Neuronal stem cell (in vitro differentiated cells): Measurements from ENCODE around the gene TSHZ1.

ENCODE experiments used
- DNase-seq: peaks from one replicate; pipeline ENCODE4 v3.0.0-alpha.2; 2013; ENCODE audit warnings: low spot score
- H2AFZ ChIP-seq: one replicate; pipeline ENCODE4 v1.6.1; 2013; ENCODE audit warnings: mild to moderate bottlenecking, low read length, inconsistent platforms
- H2AK5ac ChIP-seq: 2 replicates; pipeline ENCODE4 v1.6.1; 2013; ENCODE audit warnings: low read depth, mild to moderate bottlenecking, inconsistent platforms, low read length, moderate library complexity, mixed read lengths
- H2BK120ac ChIP-seq: 2 replicates; pipeline ENCODE4 v1.6.1; 2013; ENCODE audit warnings: low read depth, mild to moderate bottlenecking, inconsistent platforms, low read length, moderate library complexity, mixed read lengths
- H2BK12ac ChIP-seq: one replicate; pipeline ENCODE4 v1.6.1; 2013; ENCODE audit warnings: low read length, inconsistent platforms
- H2BK15ac ChIP-seq: 2 replicates; pipeline ENCODE4 v1.6.1; 2013; ENCODE audit warnings: mild to moderate bottlenecking, low read length, inconsistent platforms, mixed read lengths
- H2BK5ac ChIP-seq: one replicate; pipeline ENCODE4 v1.6.1; 2013; ENCODE audit warnings: inconsistent platforms, mild to moderate bottlenecking, low read length, moderate library complexity
- H3K14ac ChIP-seq: one replicate; pipeline ENCODE4 v1.6.1; 2013; ENCODE audit warnings: low read length, inconsistent platforms
- H3K18ac ChIP-seq: 2 replicates; pipeline ENCODE4 v1.6.1; 2013; ENCODE audit warnings: low read length, inconsistent platforms
- H3K23ac ChIP-seq: 2 replicates; pipeline ENCODE4 v1.6.1; 2013; ENCODE audit warnings: low read depth, mild to moderate bottlenecking, mixed read lengths, low read length, inconsistent platforms; ENCODE audit not compliant: poor library complexity
- H3K27ac ChIP-seq: replicated peaks from 3 replicates; pipeline ENCODE4 v1.5.1; 2013; ENCODE audit warnings: low read length, inconsistent platforms
- H3K27me3 ChIP-seq, 3 experiments: 2 replicates each; pipeline ENCODE4 v1.6.1; 2013; ENCODE audit warnings: low read length in 3 of 3, mild to moderate bottlenecking in 2 of 3, inconsistent platforms in 1 of 3, low read depth in 1 of 3, mixed read lengths in 1 of 3, moderate library complexity in 1 of 3; ENCODE audit not compliant: control insufficient read depth in 3 of 3, insufficient read depth in 3 of 3
- H3K36me3 ChIP-seq, 2 donors: replicated peaks in 1 of 2; 2 replicates each; pipeline ENCODE4 v1.6.1; 2013; ENCODE audit warnings: low read length in 2 of 2; ENCODE audit not compliant: control insufficient read depth in 2 of 2, insufficient read depth in 2 of 2
- H3K4ac ChIP-seq: 2 replicates; pipeline ENCODE4 v1.6.1; 2013; ENCODE audit warnings: inconsistent platforms, mild to moderate bottlenecking, low read length, moderate library complexity
- H3K4me1 ChIP-seq, 2 donors: 1 replicate in 1 of 2; 2 replicates in 1 of 2; pipeline ENCODE4 v1.6.1; 2013; ENCODE audit warnings: low read length in 2 of 2, low read depth in 1 of 2; ENCODE audit not compliant: control insufficient read depth in 2 of 2, insufficient read depth in 1 of 2
- H3K4me2 ChIP-seq: one replicate; pipeline ENCODE4 v1.6.1; 2013; ENCODE audit warnings: mild to moderate bottlenecking, low read length, inconsistent platforms; ENCODE audit not compliant: insufficient read depth, poor library complexity, severe bottlenecking
- H3K4me3 ChIP-seq, 2 donors: 2 replicates each; pipeline ENCODE4 v1.5.1; 2013; ENCODE audit warnings: low read length in 2 of 2, mild to moderate bottlenecking in 2 of 2, inconsistent platforms in 1 of 2, moderate library complexity in 1 of 2
- H3K79me1 ChIP-seq: one replicate; pipeline ENCODE4 v1.6.1; 2013; ENCODE audit warnings: low read depth, mild to moderate bottlenecking, inconsistent platforms, low read length, moderate library complexity
- H3K9ac ChIP-seq: one replicate; pipeline ENCODE4 v1.6.1; 2013; ENCODE audit warnings: mild to moderate bottlenecking, low read depth, low read length, inconsistent platforms; ENCODE audit not compliant: poor library complexity
- H3K9me3 ChIP-seq, 2 donors: replicated peaks in 1 of 2; 2 replicates each; pipeline versions ENCODE3 to v1.6.1; 2013; ENCODE audit warnings: low read length in 2 of 2, mild to moderate bottlenecking in 2 of 2, inconsistent platforms in 1 of 2, low read depth in 1 of 2, mixed read lengths in 1 of 2, moderate library complexity in 1 of 2; ENCODE audit not compliant: control insufficient read depth in 2 of 2, insufficient read depth in 1 of 2
- H4K8ac ChIP-seq: one replicate; pipeline ENCODE4 v1.6.1; 2013; ENCODE audit warnings: low read depth, mild to moderate bottlenecking, inconsistent platforms, low read length, moderate library complexity
- H4K91ac ChIP-seq: one replicate; pipeline ENCODE4 v1.6.1; 2013; ENCODE audit warnings: low read length, low read depth, mild to moderate bottlenecking, inconsistent platforms; ENCODE audit not compliant: poor library complexity
- WGBS, 2 donors: extraction: QIAGEN DNeasy Blood & Tissue Kit; methylation state at CpG; one replicate each; pipeline ENCODE4 v1.1.7; 2013; ENCODE audit warnings: missing lambda C conversion rate in 2 of 2, mixed read lengths in 1 of 2; ENCODE audit not compliant: insufficient read length in 2 of 2, insufficient replicate concordance in 1 of 2; ENCODE audit errors: extremely low coverage in 2 of 2; 5-methylcytosine and 5-hydroxymethylcytosine counted together

TSHZ1 gene

GRCh38 chr18:75200605-75201280 is 9.9 kb upstream of the TSHZ1 start:
- Histone ChIP-seq H2AFZ (no peak overlapping the region), H2BK15ac (no peak overlapping the region), H2BK5ac (no peak overlapping the region), H3K14ac (no peak overlapping the region), H2BK120ac (no peak overlapping the region), H3K4me1 (peaks cover 4 to 5% of the 10 kb centered on the region in 2 donors), H3K18ac (no peak overlapping the region), H3K4ac (no peak overlapping the region), H3K23ac (no peak overlapping the region), H3K36me3 (peaks cover 0 to 29% of the 10 kb centered on the region in 2 donors), H4K8ac (no peak overlapping the region), H3K27me3 (peaks cover 0 to 27% (median 17%) of the 10 kb centered on the region in 3 experiments), H2BK12ac (no peak overlapping the region), H3K9me3 (no peaks in the 10 kb centered on the region), H3K9ac (no peak overlapping the region), H3K79me1 (peaks cover 4% of the 10 kb centered on the region), H3K4me2 (no peak overlapping the region), H3K4me3 (no peak overlapping the region), H4K91ac (no peak overlapping the region), H2AK5ac (no peak overlapping the region), H3K27ac (no peak overlapping the region)
- no CpG with 5 or more reads among the region's 7 CpGs for WGBS, 2 donors
- DNase-seq: no peak

- Histone ChIP-seq H3K9me3 (no peaks in the 10 kb centered on the region), H3K18ac (no peak overlapping the region), H3K27me3 (peaks cover 0 to 34% (median 18%) of the 10 kb centered on the region in 3 experiments), H3K23ac (no peak overlapping the region), H2BK5ac (no peak overlapping the region), H3K4ac (no peak overlapping the region), H2AK5ac (no peak overlapping the region), H3K9ac (no peak overlapping the region), H3K4me3 (no peak overlapping the region), H4K8ac (no peak overlapping the region), H2BK15ac (no peak overlapping the region), H2AFZ (no peak overlapping the region), H4K91ac (no peak overlapping the region), H3K36me3 (peaks cover 0 to 29% of the 10 kb centered on the region in 2 donors), H2BK12ac (no peak overlapping the region), H2BK120ac (no peak overlapping the region), H3K14ac (no peak overlapping the region), H3K27ac (no peak overlapping the region), H3K4me2 (no peak overlapping the region), H3K4me1 (peaks cover 5 to 8% of the 10 kb centered on the region in 2 donors), H3K79me1 (peaks cover 4% of the 10 kb centered on the region)
- WGBS, 2 donors: no CpG with 5 or more reads among the region's 18 CpGs
- DNase-seq: no peak
Observed at GRCh38 chr18:75201282-75202270, 9.0 kb upstream of the TSHZ1 start.

- no peak overlapping the region for H2AFZ ChIP-seq
- no peak for DNase-seq
- no peak overlapping the region for H4K91ac ChIP-seq
- H3K27ac ChIP-seq: no peak overlapping the region
- no peak overlapping the region for H3K4me2 ChIP-seq
- H3K23ac ChIP-seq: no peak overlapping the region
- H3K18ac ChIP-seq: no peak overlapping the region
- no peak overlapping the region for H2BK12ac ChIP-seq
- H3K4ac ChIP-seq: no peak overlapping the region
- no peak overlapping the region for H2AK5ac ChIP-seq
- H3K14ac ChIP-seq: no peak overlapping the region
- peaks cover 7 to 16% of the 10 kb centered on the region in 2 donors for H3K4me1 ChIP-seq
- no peak overlapping the region for H3K4me3 ChIP-seq
- no peak overlapping the region for H4K8ac ChIP-seq
- no peaks in the 10 kb centered on the region for H3K9me3 ChIP-seq
- H3K27me3 ChIP-seq: peaks cover 0 to 47% (median 23%) of the 10 kb centered on the region in 3 experiments
- H3K9ac ChIP-seq: no peak overlapping the region
- H2BK120ac ChIP-seq: no peak overlapping the region
- no peak overlapping the region for H2BK15ac ChIP-seq
- H2BK5ac ChIP-seq: no peak overlapping the region
- no CpG with 5 or more reads among the region's 6 CpGs for WGBS, 2 donors
- H3K79me1 ChIP-seq: peaks cover 4% of the 10 kb centered on the region
- H3K36me3 ChIP-seq: peaks cover 0 to 29% of the 10 kb centered on the region in 2 donors
Observed at GRCh38 chr18:75202696-75203365, 7.8 kb upstream of the TSHZ1 start.
